Uterus (tissue), 4 donors: ENCODE measurements around the gene TINAGL1. TPM values are rescaled to one million over a fixed set of nuclear protein-coding genes. Genes with fewer than 3 reads are reported as not detected.
A peak's percentile ranks its signal among the peaks of the same experiment; 100 is the strongest.

ENCODE experiments used
- DNase-seq, 2 donors: peaks; one replicate each; pipeline ENCODE4 v3.0.0-alpha.2; 2019 to 2020
- H3K27ac ChIP-seq, 2 donors: fragments of 200-600 bp; sonication (generic); 1 replicate in 1 of 2; 2 replicates in 1 of 2; pipeline ENCODE4 v1.5.1; 2016 to 2018
- H3K27me3 ChIP-seq, 2 donors: fragments of 200-600 bp; sonication (generic); one replicate each; pipeline ENCODE4 v1.5.1; 2018 to 2019; ENCODE audit warnings: control low read depth in 1 of 2
- H3K36me3 ChIP-seq, 2 donors: fragments of 200-600 bp; sonication (generic); one replicate each; pipeline ENCODE4 v1.5.1; 2019; ENCODE audit warnings: control low read depth in 1 of 2
- H3K4me1 ChIP-seq, 2 donors: fragments of 200-600 bp; sonication (generic); one replicate each; pipeline ENCODE4 v1.5.1; 2018 to 2019; ENCODE audit warnings: control low read depth in 1 of 2
- H3K4me3 ChIP-seq, 2 donors: fragments of 200-600 bp; sonication (generic); 1 replicate in 1 of 2; 2 replicates in 1 of 2; pipeline ENCODE4 v1.5.1; 2018 to 2019; ENCODE audit warnings: mild to moderate bottlenecking in 1 of 2
- H3K9me3 ChIP-seq, 2 donors: fragments of 200-600 bp; sonication (generic); one replicate each; pipeline ENCODE4 v1.5.1; 2019; ENCODE audit warnings: control low read depth in 1 of 2
- POLR2A ChIP-seq, 2 donors: fragments of 450-650 bp; IDR thresholded peaks; one replicate each; pipeline ENCODE4 v1.6.1; 2016; ENCODE audit warnings: antibody characterized with exemption in 2 of 2, mild to moderate bottlenecking in 1 of 2, moderate library complexity in 1 of 2
- intact Hi-C: fragments of 100-400 bp; cut with DNase I; formaldehyde crosslinking; loops from one replicate; pipeline ENCODE4 v1.15.1; 2023; ENCODE audit warnings: low total_unique reads
- total RNA-seq, 4 donors: library from RNA; depleted of rRNA in 3 of 4; stranded (reverse); fragments of >200 nt in 3 of 4; gene quantifications; one replicate each; pipeline versions ENCODE4 v1.1.0 to v1.2.4, GENCODE V29; 2014 to 2023
- TF ChIP-seq, protein P1 (sequence below), 4 experiments: fragments of 200-600 bp in 2 of 4; fragments of 450-650 bp in 2 of 4; sonication (generic) in 2 of 4; IDR thresholded peaks; one replicate each; pipeline ENCODE4 v1.5.1; 2016 to 2019; ENCODE audit warnings: antibody characterized with exemption in 4 of 4, mild to moderate bottlenecking in 2 of 4, moderate library complexity in 1 of 4
- donor health status: DM: yes; HTN: yes; CAD: no.

The TINAGL1 gene
- total RNA-seq, 4 donors from 2014 or later: 104 to 247 (median 182) TPM

DNA sequence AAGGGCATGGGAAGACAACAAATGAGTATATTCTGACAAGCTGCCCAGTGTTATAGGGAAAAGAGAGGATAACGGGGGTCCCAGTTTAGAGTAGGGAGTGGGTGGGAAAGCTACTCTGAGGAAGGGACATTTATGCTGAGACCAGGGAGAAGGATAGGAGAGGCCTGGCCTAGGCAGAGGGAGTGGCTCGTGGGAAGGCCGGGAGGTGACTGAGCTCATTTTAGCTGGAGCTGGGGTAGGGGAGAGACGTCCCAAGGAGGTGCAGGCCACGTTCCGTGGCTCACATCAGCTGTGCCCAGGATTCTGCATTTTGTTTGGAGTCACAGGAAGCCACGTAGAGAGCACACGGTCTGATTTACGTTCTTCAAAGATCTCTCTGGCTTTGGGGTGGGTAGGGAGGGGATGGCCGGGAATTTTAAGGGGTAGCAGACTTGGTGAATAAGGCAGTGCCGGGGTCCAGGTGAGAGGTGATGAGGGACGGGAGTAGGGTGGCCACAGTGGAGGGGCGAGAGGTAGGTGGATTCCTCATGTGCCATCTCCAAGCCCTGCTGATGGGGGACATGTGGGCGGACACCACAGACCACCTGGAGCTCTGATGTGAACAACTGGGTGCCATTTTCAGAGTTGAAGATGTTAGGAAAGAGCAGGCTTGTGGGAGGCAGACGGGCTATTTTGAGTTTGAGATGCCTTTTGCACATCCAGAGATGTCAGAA, 4.7 kb downstream of the TINAGL1 start:
- H3K4me1 ChIP-seq: peaks cover 8 to 20% of the 10 kb centered on the region in 2 donors
- peak overlapping the region; percentile 91 to 93 for H3K27ac ChIP-seq
- DNase-seq: no peak
- H3K36me3 ChIP-seq: no peaks in the 10 kb centered on the region
- no peaks in the 10 kb centered on the region for H3K27me3 ChIP-seq
- H3K9me3 ChIP-seq: no peaks in the 10 kb centered on the region
- intact Hi-C loops: no loop called here
- peak overlapping the region in 1 of 2 donors; percentile 27 for H3K4me3 ChIP-seq
- TF ChIP-seq, protein P1, sequence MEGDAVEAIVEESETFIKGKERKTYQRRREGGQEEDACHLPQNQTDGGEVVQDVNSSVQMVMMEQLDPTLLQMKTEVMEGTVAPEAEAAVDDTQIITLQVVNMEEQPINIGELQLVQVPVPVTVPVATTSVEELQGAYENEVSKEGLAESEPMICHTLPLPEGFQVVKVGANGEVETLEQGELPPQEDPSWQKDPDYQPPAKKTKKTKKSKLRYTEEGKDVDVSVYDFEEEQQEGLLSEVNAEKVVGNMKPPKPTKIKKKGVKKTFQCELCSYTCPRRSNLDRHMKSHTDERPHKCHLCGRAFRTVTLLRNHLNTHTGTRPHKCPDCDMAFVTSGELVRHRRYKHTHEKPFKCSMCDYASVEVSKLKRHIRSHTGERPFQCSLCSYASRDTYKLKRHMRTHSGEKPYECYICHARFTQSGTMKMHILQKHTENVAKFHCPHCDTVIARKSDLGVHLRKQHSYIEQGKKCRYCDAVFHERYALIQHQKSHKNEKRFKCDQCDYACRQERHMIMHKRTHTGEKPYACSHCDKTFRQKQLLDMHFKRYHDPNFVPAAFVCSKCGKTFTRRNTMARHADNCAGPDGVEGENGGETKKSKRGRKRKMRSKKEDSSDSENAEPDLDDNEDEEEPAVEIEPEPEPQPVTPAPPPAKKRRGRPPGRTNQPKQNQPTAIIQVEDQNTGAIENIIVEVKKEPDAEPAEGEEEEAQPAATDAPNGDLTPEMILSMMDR (IDR thresholded peaks at IDR 0.05): no peak
- TF ChIP-seq POLR2A (IDR thresholded peaks at IDR 0.05): no peak

GRCh38 chr1:31581821-31582810, 5.8 kb downstream of the TINAGL1 start:
- peak overlapping the region; percentile 91 to 93 for H3K27ac ChIP-seq
- TF ChIP-seq, protein P1 (IDR thresholded peaks at IDR 0.05): no peak
- no peak for TF ChIP-seq POLR2A (IDR thresholded peaks at IDR 0.05)
- DNase-seq: no peak
- peaks cover 8 to 20% of the 10 kb centered on the region in 2 donors for H3K4me1 ChIP-seq
- H3K27me3 ChIP-seq: no peaks in the 10 kb centered on the region
- H3K4me3 ChIP-seq: no peak overlapping the region
- intact Hi-C loops: no loop called here
- no peaks in the 10 kb centered on the region for H3K9me3 ChIP-seq
- no peaks in the 10 kb centered on the region for H3K36me3 ChIP-seq

GRCh38 chr1:31583082-31583994, 7.0 kb downstream of the TINAGL1 start:
- Histone ChIP-seq H3K4me3 (no peak overlapping the region), H3K4me1 (peaks cover 8 to 31% of the 10 kb centered on the region in 2 donors), H3K36me3 (no peaks in the 10 kb centered on the region), H3K27me3 (no peaks in the 10 kb centered on the region), H3K9me3 (no peaks in the 10 kb centered on the region), H3K27ac (peak overlapping the region; percentile 91 to 93)
- TF ChIP-seq POLR2A (IDR thresholded peaks at IDR 0.05): no peak
- TF ChIP-seq, protein P1 (IDR thresholded peaks at IDR 0.05): no peak
- DNase-seq: peak; percentile 43 to 54
- intact Hi-C loops: no loop called here

- no peaks in the 10 kb centered on the region for H3K36me3 ChIP-seq
- no peaks in the 10 kb centered on the region for H3K9me3 ChIP-seq
- no peak overlapping the region for H3K4me3 ChIP-seq
- no peak for TF ChIP-seq POLR2A (IDR thresholded peaks at IDR 0.05)
- TF ChIP-seq, protein P1 (IDR thresholded peaks at IDR 0.05): no peak
- peak; percentile 73 to 85 for DNase-seq
- peak overlapping the region; percentile 91 to 93 for H3K27ac ChIP-seq
- intact Hi-C loops: no loop called here
- no peaks in the 10 kb centered on the region for H3K27me3 ChIP-seq
- H3K4me1 ChIP-seq: peaks cover 8 to 33% of the 10 kb centered on the region in 2 donors
Measured at GRCh38 chr1:31583995-31584868, 7.9 kb downstream of the TINAGL1 start.
